K562 (cell line): ENCODE data around the gene OR6S1. TPM values are rescaled to one million over a fixed set of nuclear protein-coding genes. Genes with fewer than 3 reads are reported as not detected.

Experiments used
- CSDE1 ChIP-seq, 2 experiments: fragments of 450-650 bp; IDR thresholded peaks; 2 replicates each; pipeline ENCODE4 v1.6.1; 2016; ENCODE audit warnings: mild to moderate bottlenecking in 1 of 2
- CTBP1 ChIP-seq: fragments of 450-650 bp; IDR thresholded peaks from 2 replicates; pipeline ENCODE4 v1.6.1; 2016; ENCODE audit warnings: borderline replicate concordance
- ETV1 ChIP-seq: fragments of 450-650 bp; conservative IDR thresholded peaks from 2 replicates; pipeline ENCODE4 v1.6.1; 2016; ENCODE audit warnings: missing genetic modification characterization, control low read depth, low read depth, missing compliant biosample characterization
- NFRKB ChIP-seq: fragments of 450-650 bp; IDR thresholded peaks from 2 replicates; pipeline ENCODE4 v1.6.1; 2016; ENCODE audit warnings: low read depth
- NR1H2 ChIP-seq: sonication (generic); formaldehyde crosslinking; IDR thresholded peaks from 2 replicates; pipeline ENCODE4 v1.4.0; 2020; ENCODE audit warnings: mild to moderate bottlenecking, missing genetic modification reagents
- RB1 ChIP-seq: fragments of 450-650 bp; IDR thresholded peaks from 2 replicates; pipeline ENCODE4 v1.6.1; 2017; ENCODE audit warnings: low read depth, mild to moderate bottlenecking
- TRIM28 ChIP-seq: fragments of 450-650 bp; IDR thresholded peaks from 2 replicates; pipeline ENCODE4 v1.6.1; 2017
- ZFP36 ChIP-seq: fragments of 150-350 bp; IDR thresholded peaks from 2 replicates; pipeline ENCODE4 v1.6.1; 2018; ENCODE audit warnings: low read length, low read depth; ENCODE audit not compliant: partially characterized antibody
- ZNF431 ChIP-seq: sonication (generic); formaldehyde crosslinking; IDR thresholded peaks from 2 replicates; pipeline ENCODE4 v1.8.0; 2022; ENCODE audit warnings: mild to moderate bottlenecking, missing genetic modification reagents
- ZNF668 ChIP-seq: fragments of 250-450 bp; sonication (Bioruptor Pico); IDR thresholded peaks from 2 replicates; pipeline ENCODE4 v1.8.0; 2022; ENCODE audit warnings: mild to moderate bottlenecking, inconsistent platforms
- ZNF75A ChIP-seq: fragments of 450-650 bp; formaldehyde crosslinking; IDR thresholded peaks from 2 replicates; pipeline ENCODE4 v1.4.0; 2020; ENCODE audit warnings: mild to moderate bottlenecking
- polyA plus RNA-seq, 8 experiments: library from polyadenylated mRNA; depleted of rRNA in 4 of 8; stranded (reverse) in 5 of 8; unstranded in 3 of 8; fragments of >200 nt; fragmentation: Nextera tagmentation in 2 of 8; fragmentation: Illumina TruSeq in 1 of 8; extraction: Ambion mirVana in 2 of 8; extraction: Trizol in 1 of 8; gene quantifications; 2 replicates each; pipeline versions ENCODE4 v1.2.1 to v1.2.3, GENCODE V29; 2011 to 2014; ENCODE audit warnings: inconsistent platforms in 1 of 8, missing spikeins in 1 of 8
- total RNA-seq, 7 experiments: library from RNA; depleted of rRNA in 6 of 7; stranded (reverse); fragments of >200 nt in 6 of 7; fragmentation: Illumina TruSeq in 2 of 7; extraction: Trizol in 2 of 7; gene quantifications; 2 replicates each; pipeline versions ENCODE4 v1.2.1 to v1.2.3, GENCODE V29; 2011 to 2021; ENCODE audit warnings: low replicate concordance in 1 of 7
- TF ChIP-seq, protein P1 (sequence below): IDR thresholded peaks from 3 replicates; pipeline ENCODE4 v1.6.1; 2011; ENCODE audit warnings: borderline replicate concordance, mild to moderate bottlenecking, moderate library complexity; ENCODE audit not compliant: insufficient read length; ENCODE audit errors: extremely low read depth
- TF ChIP-seq, protein P2 (sequence below): sonication (generic); formaldehyde crosslinking; IDR thresholded peaks from 2 replicates; pipeline ENCODE4 v1.8.0; 2022; ENCODE audit warnings: missing genetic modification reagents, mild to moderate bottlenecking, moderate library complexity, borderline replicate concordance
- TF ChIP-seq, protein P3 (sequence below): sonication (generic); formaldehyde crosslinking; IDR thresholded peaks from 2 replicates; pipeline ENCODE4 v1.8.0; 2022; ENCODE audit warnings: mild to moderate bottlenecking, missing genetic modification reagents
- TF ChIP-seq, protein P4 (sequence below): fragments of 450-650 bp; IDR thresholded peaks from 2 replicates; pipeline ENCODE4 v1.6.1; 2016; ENCODE audit warnings: antibody characterized with exemption
- TF ChIP-seq, protein P5 (sequence below): conservative IDR thresholded peaks from 2 replicates; pipeline ENCODE4 v1.6.1; 2011; ENCODE audit warnings: low read depth, mild to moderate bottlenecking, low read length; ENCODE audit not compliant: control insufficient read depth

Gene OR6S1
- total and polyA plus RNA-seq, 9 of the 15 experiments (the other 6 are each of a cell fraction or from before 2014, with no cell fraction given), result not detected

DNA sequence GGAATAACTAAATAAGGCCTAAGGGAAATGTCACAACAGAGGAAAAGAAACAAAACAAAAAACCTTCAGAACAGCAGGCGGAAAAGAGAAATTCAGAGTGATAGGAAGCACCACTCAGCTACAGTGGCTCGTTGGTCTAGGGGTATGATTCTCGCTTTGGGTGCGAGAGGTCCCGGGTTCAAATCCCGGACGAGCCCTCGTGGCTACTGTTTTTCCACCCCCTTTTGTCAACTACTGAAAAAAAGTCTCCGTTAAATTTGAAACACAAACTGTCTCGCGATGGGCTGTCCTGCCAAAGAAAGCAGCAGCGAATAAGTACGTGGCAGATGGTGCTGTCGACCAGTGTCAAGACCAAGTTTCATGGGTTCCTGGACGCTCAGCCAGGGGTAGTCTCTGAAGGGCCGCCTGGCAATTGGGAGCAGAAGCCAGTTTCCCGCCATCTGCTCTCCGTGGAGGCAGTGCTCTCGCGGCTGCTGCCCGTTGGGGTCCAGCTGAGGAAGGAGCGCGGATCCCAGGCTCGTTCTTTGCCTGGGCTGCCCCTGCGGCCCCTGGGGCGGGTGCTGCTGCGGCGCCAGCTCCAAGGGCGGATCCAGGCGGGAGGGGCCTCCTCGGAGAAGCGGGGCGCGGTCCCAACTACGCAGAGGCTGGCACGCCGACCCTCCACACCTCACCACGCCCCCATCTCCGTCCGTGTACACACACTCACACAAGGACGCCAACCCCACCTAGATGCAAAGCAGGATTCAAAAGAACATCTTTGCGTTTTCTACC is 42.6 kb upstream of the OR6S1 start, which contains the start of gene RNASE4 (continued):
- TF ChIP-seq ETV1 (tag), result peak; percentile 24; the same call in 1 of the 2 replicates
- TF ChIP-seq, protein P1, sequence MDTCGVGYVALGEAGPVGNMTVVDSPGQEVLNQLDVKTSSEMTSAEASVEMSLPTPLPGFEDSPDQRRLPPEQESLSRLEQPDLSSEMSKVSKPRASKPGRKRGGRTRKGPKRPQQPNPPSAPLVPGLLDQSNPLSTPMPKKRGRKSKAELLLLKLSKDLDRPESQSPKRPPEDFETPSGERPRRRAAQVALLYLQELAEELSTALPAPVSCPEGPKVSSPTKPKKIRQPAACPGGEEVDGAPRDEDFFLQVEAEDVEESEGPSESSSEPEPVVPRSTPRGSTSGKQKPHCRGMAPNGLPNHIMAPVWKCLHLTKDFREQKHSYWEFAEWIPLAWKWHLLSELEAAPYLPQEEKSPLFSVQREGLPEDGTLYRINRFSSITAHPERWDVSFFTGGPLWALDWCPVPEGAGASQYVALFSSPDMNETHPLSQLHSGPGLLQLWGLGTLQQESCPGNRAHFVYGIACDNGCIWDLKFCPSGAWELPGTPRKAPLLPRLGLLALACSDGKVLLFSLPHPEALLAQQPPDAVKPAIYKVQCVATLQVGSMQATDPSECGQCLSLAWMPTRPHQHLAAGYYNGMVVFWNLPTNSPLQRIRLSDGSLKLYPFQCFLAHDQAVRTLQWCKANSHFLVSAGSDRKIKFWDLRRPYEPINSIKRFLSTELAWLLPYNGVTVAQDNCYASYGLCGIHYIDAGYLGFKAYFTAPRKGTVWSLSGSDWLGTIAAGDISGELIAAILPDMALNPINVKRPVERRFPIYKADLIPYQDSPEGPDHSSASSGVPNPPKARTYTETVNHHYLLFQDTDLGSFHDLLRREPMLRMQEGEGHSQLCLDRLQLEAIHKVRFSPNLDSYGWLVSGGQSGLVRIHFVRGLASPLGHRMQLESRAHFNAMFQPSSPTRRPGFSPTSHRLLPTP, result peak; percentile 83
- TF ChIP-seq NR1H2 (CRISPR knock-in tag), result 0 out of 2 replicates have a peak, but pooled peaks have one; percentile 46
- peak in 1 of 2 experiments; percentile 72; a peak in 2 of 4 replicates for TF ChIP-seq CSDE1 (IDR thresholded peaks at IDR 0.05)
- TF ChIP-seq NFRKB, result no peak
- TF ChIP-seq RB1, result 0 out of 2 replicates have a peak, but pooled peaks have one; percentile 40
- TF ChIP-seq, protein P2, sequence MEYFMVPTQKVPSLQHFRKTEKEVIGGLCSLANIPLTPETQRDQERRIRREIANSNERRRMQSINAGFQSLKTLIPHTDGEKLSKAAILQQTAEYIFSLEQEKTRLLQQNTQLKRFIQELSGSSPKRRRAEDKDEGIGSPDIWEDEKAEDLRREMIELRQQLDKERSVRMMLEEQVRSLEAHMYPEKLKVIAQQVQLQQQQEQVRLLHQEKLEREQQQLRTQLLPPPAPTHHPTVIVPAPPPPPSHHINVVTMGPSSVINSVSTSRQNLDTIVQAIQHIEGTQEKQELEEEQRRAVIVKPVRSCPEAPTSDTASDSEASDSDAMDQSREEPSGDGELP, result 0 out of 2 replicates have a peak, but pooled peaks have one; percentile 50
- TF ChIP-seq, protein P3, sequence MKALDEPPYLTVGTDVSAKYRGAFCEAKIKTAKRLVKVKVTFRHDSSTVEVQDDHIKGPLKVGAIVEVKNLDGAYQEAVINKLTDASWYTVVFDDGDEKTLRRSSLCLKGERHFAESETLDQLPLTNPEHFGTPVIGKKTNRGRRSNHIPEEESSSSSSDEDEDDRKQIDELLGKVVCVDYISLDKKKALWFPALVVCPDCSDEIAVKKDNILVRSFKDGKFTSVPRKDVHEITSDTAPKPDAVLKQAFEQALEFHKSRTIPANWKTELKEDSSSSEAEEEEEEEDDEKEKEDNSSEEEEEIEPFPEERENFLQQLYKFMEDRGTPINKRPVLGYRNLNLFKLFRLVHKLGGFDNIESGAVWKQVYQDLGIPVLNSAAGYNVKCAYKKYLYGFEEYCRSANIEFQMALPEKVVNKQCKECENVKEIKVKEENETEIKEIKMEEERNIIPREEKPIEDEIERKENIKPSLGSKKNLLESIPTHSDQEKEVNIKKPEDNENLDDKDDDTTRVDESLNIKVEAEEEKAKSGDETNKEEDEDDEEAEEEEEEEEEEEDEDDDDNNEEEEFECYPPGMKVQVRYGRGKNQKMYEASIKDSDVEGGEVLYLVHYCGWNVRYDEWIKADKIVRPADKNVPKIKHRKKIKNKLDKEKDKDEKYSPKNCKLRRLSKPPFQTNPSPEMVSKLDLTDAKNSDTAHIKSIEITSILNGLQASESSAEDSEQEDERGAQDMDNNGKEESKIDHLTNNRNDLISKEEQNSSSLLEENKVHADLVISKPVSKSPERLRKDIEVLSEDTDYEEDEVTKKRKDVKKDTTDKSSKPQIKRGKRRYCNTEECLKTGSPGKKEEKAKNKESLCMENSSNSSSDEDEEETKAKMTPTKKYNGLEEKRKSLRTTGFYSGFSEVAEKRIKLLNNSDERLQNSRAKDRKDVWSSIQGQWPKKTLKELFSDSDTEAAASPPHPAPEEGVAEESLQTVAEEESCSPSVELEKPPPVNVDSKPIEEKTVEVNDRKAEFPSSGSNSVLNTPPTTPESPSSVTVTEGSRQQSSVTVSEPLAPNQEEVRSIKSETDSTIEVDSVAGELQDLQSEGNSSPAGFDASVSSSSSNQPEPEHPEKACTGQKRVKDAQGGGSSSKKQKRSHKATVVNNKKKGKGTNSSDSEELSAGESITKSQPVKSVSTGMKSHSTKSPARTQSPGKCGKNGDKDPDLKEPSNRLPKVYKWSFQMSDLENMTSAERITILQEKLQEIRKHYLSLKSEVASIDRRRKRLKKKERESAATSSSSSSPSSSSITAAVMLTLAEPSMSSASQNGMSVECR (CRISPR knock-in tag), result 0 out of 2 replicates have a peak, but pooled peaks have one; percentile 32
- TF ChIP-seq TRIM28, result no peak
- no peak for TF ChIP-seq ZNF668 (CRISPR knock-in tag)
- TF ChIP-seq, protein P4, sequence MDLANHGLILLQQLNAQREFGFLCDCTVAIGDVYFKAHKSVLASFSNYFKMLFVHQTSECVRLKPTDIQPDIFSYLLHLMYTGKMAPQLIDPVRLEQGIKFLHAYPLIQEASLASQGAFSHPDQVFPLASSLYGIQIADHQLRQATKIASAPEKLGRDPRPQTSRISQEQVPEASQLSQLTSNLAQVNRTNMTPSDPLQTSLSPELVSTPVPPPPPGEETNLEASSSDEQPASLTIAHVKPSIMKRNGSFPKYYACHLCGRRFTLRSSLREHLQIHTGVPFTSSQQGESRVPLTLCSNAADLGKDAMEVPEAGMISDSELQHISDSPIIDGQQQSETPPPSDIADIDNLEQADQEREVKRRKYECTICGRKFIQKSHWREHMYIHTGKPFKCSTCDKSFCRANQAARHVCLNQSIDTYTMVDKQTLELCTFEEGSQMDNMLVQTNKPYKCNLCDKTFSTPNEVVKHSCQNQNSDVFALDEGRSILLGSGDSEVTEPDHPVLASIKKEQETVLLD, result peak; percentile 13; the same call in 1 of the 2 replicates
- peak; percentile 23; the same call in 1 of the 2 replicates for TF ChIP-seq CTBP1
- no peak for TF ChIP-seq ZNF75A
- TF ChIP-seq, protein P5, sequence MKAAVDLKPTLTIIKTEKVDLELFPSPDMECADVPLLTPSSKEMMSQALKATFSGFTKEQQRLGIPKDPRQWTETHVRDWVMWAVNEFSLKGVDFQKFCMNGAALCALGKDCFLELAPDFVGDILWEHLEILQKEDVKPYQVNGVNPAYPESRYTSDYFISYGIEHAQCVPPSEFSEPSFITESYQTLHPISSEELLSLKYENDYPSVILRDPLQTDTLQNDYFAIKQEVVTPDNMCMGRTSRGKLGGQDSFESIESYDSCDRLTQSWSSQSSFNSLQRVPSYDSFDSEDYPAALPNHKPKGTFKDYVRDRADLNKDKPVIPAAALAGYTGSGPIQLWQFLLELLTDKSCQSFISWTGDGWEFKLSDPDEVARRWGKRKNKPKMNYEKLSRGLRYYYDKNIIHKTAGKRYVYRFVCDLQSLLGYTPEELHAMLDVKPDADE, result peak; percentile 85
- TF ChIP-seq ZFP36, result no peak
- TF ChIP-seq ZNF431 (CRISPR knock-in tag), result no peak
